Natural killer cell (primary cell): ENCODE results near the gene SPOCK1. TPM values are rescaled to one million over a fixed set of nuclear protein-coding genes. Genes with fewer than 3 reads are reported as not detected.

Experiments
- ATAC-seq, 3 donors: fragments of 150-1000 bp in 2 of 3; fragments of 200-7000 bp in 1 of 3; cut with Tn5 transposase; 1 replicate in 1 of 3; 2 replicates in 2 of 3; pipeline ENCODE4 v1.10.0; 2021; ENCODE audit warnings: mild to moderate bottlenecking in 2 of 3, moderate library complexity in 2 of 3
- DNase-seq, 2 donors: peaks; one replicate each; pipeline versions ENCODE4 v3.0.0 to v3.0.0-alpha.2; 2013 to 2021; ENCODE audit warnings: mixed read lengths in 1 of 2
- H3K27ac ChIP-seq: one replicate; pipeline ENCODE4 v1.5.1; 2013; ENCODE audit warnings: mild to moderate bottlenecking, low read length
- H3K27me3 ChIP-seq: one replicate; pipeline ENCODE4 v1.6.1; 2013; ENCODE audit warnings: low read length; ENCODE audit not compliant: control insufficient read depth, insufficient read depth
- H3K36me3 ChIP-seq: one replicate; pipeline ENCODE4 v1.6.1; 2013; ENCODE audit warnings: low read length; ENCODE audit not compliant: control insufficient read depth, insufficient read depth
- H3K4me1 ChIP-seq: one replicate; pipeline ENCODE4 v1.6.1; 2013; ENCODE audit warnings: low read length; ENCODE audit not compliant: control insufficient read depth, insufficient read depth
- H3K4me3 ChIP-seq: one replicate; pipeline ENCODE4 v1.5.1; 2013; ENCODE audit warnings: low read length
- H3K9me3 ChIP-seq: one replicate; pipeline ENCODE4 v1.6.1; 2013; ENCODE audit warnings: low read length; ENCODE audit not compliant: control insufficient read depth, insufficient read depth
- H3K27ac Mint-ChIP-seq, 2 donors: one replicate each; pipeline ENCODE4 v1.8.0; 2022; ENCODE audit warnings: mild to moderate bottlenecking in 2 of 2, mixed read lengths in 2 of 2, moderate library complexity in 1 of 2
- H3K27me3 Mint-ChIP-seq, 2 donors: one replicate each; pipeline ENCODE4 v1.8.0; 2022; ENCODE audit warnings: low read depth in 2 of 2, mixed read lengths in 2 of 2
- H3K36me3 Mint-ChIP-seq: one replicate; pipeline ENCODE4 v1.8.0; 2022; ENCODE audit warnings: mixed read lengths
- H3K4me1 Mint-ChIP-seq, 2 donors: one replicate each; pipeline ENCODE4 v1.8.0; 2022; ENCODE audit warnings: mixed read lengths in 2 of 2
- H3K4me3 Mint-ChIP-seq: one replicate; pipeline ENCODE4 v1.8.0; 2022; ENCODE audit warnings: mild to moderate bottlenecking, moderate library complexity, mixed read lengths
- H3K9me3 Mint-ChIP-seq, 2 donors: one replicate each; pipeline ENCODE4 v1.8.0; 2022; ENCODE audit warnings: mixed read lengths in 2 of 2
- WGBS: methylation state at CpG from one replicate; pipeline ENCODE4 v1.1.7; 2013; ENCODE audit warnings: missing lambda C conversion rate; ENCODE audit not compliant: insufficient coverage; 5-methylcytosine and 5-hydroxymethylcytosine counted together
- intact Hi-C: fragments of 100-400 bp; cut with micrococcal nuclease; formaldehyde crosslinking; loops from one replicate; pipeline ENCODE4 v1.14.2; 2022
- total RNA-seq, 4 donors: library from RNA; stranded (reverse); fragments of 120-200 nt in 1 of 4; gene quantifications; one replicate each; pipeline versions ENCODE4 v1.2.3 to v1.2.4, GENCODE V29; 2013 to 2022
- TF ChIP-seq, protein P1 (sequence below): fragments of 200-600 bp; IDR thresholded peaks from one replicate; pipeline ENCODE4 v1.8.0; 2022; ENCODE audit warnings: antibody characterized with exemption

Gene SPOCK1
- total RNA-seq, 3 donors from 2014 or later (not counting 1 experiment from before 2014, with no cell fraction given): 0.09 to 1.6 (median 0.61) TPM

DNA sequence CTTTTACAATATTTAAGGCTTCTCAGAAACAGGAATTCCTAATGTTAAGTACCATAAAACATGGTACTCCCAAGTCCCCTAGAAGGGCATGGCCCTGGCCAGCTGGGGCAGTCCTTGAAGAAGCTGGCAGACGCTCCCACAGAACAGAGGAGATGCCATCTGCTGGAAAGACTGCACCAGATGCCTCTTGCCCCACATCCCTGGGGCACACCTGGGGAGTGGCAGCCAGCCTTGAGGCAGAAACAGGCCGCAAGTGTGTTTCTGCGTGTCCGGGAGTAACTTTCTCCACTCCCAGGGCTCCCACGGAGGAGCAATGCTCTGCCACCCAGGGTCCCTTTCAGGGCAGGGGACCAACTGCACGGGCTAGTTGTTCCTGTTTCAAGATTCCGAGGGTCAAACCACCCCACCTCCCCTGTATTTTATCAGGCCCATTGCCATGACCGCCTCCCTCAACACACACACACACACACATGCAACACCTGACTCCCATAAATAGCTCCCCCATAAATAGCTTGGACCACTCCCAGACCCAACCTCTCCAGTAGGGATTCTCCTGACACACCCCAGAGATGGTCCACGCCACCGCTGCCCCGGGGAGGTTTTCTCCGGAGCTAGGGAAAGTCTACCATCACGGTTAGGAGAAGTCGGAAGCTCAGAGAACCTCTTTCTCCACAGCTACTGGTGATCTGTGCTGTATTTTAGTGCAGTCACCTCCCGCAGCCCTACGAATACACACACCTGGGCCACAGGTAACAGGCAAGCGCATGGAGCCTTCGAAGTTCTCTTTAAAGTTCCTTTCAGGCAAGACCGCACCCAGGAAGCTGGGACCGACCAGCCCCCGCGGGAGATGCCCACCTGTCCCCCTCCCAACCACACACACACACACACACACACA is 1.5 kb downstream of the SPOCK1 start:
- WGBS: 68% methylated on average over 22 of the region's 22 CpGs
- intact Hi-C loops: loop anchor here (10.0 kb wide), 1 partner anchor 173 kb away; no protein-coding TSS in a partner anchor

DNA sequence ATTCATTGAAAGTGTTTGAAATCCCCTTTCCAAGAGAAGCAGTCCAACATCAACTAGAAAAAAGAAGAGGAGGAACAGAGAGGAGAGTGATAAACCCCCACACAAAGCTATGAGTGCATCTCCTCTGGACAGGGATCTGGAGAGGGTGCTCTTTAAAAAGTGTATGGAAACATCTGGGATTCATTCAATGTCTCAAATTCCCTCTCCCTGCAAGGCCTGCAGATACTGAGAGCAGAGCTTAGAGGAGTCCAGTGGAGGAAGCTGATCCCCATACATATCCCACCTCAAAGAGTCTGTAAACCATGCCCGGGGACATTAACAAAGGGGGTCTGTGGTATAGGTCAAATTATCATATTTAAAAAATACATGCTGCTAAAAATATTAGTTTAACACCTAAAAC is 2.2 kb downstream of the SPOCK1 start:
- no peak for DNase-seq
- no peaks in the 10 kb centered on the region for H3K36me3 Mint-ChIP-seq
- Histone ChIP-seq H3K36me3 (no peaks in the 10 kb centered on the region), H3K4me3 (no peak overlapping the region), H3K27ac (no peak overlapping the region), H3K9me3 (no peaks in the 10 kb centered on the region), H3K27me3 (peaks cover 16% of the 10 kb centered on the region), H3K4me1 (peaks cover 5% of the 10 kb centered on the region)
- intact Hi-C loops: loop anchor here (10.0 kb wide), 1 partner anchor 172 kb away; no protein-coding TSS in a partner anchor
- H3K27me3 Mint-ChIP-seq: peaks cover 21% of the 10 kb centered on the region in 2 donors
- no peak overlapping the region for H3K27ac Mint-ChIP-seq
- no peak overlapping the region for H3K4me3 Mint-ChIP-seq
- TF ChIP-seq, protein P1, sequence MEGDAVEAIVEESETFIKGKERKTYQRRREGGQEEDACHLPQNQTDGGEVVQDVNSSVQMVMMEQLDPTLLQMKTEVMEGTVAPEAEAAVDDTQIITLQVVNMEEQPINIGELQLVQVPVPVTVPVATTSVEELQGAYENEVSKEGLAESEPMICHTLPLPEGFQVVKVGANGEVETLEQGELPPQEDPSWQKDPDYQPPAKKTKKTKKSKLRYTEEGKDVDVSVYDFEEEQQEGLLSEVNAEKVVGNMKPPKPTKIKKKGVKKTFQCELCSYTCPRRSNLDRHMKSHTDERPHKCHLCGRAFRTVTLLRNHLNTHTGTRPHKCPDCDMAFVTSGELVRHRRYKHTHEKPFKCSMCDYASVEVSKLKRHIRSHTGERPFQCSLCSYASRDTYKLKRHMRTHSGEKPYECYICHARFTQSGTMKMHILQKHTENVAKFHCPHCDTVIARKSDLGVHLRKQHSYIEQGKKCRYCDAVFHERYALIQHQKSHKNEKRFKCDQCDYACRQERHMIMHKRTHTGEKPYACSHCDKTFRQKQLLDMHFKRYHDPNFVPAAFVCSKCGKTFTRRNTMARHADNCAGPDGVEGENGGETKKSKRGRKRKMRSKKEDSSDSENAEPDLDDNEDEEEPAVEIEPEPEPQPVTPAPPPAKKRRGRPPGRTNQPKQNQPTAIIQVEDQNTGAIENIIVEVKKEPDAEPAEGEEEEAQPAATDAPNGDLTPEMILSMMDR: no peak
- no peaks in the 10 kb centered on the region for H3K9me3 Mint-ChIP-seq
- ATAC-seq: no peak
- no CpG with 5 or more reads among the region's 1 CpG for WGBS
- H3K4me1 Mint-ChIP-seq: peaks cover 0 to 5% of the 10 kb centered on the region in 2 donors

More for the DNA sequence above, 1.5 kb downstream of the SPOCK1 start:
- no peak overlapping the region for H3K4me3 Mint-ChIP-seq
- Histone ChIP-seq H3K27ac (no peak overlapping the region), H3K36me3 (no peaks in the 10 kb centered on the region), H3K4me1 (peaks cover 5% of the 10 kb centered on the region), H3K9me3 (no peaks in the 10 kb centered on the region), H3K4me3 (no peak overlapping the region), H3K27me3 (peaks cover 16% of the 10 kb centered on the region)
- ATAC-seq (no peak), DNase-seq (no peak)
- H3K9me3 Mint-ChIP-seq: no peaks in the 10 kb centered on the region
- peaks cover 0 to 5% of the 10 kb centered on the region in 2 donors for H3K4me1 Mint-ChIP-seq
- peaks cover 18 to 21% of the 10 kb centered on the region in 2 donors for H3K27me3 Mint-ChIP-seq
- H3K36me3 Mint-ChIP-seq: no peaks in the 10 kb centered on the region
- TF ChIP-seq, protein P1: no peak
- H3K27ac Mint-ChIP-seq: no peak overlapping the region

DNA sequence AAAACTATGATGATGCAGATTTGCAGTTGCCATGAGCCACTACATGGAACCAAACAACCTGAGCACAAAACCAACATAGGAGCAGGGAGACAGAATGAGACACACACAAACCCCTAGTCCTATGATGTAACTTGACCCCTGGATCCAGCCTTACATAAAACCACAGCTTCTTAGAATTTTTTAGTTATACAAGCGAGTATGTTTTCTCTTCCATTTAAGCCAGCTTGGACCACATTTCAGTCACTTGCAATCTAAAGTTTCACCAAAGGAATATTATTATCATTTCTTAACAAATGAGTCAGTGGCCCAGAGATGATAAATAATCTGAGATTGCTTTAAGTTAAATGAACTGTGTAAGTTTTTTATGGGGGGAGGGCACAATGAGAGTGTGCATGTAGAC is 6.8 kb downstream of the SPOCK1 start:
- peaks cover 13% of the 10 kb centered on the region in 2 donors for H3K27me3 Mint-ChIP-seq
- H3K9me3 ChIP-seq: no peaks in the 10 kb centered on the region
- H3K4me3 ChIP-seq: no peak overlapping the region
- 100% methylated on average over 1 of the region's 1 CpG for WGBS
- peaks cover 4% of the 10 kb centered on the region for H3K27me3 ChIP-seq
- H3K36me3 Mint-ChIP-seq: no peaks in the 10 kb centered on the region
- H3K36me3 ChIP-seq: no peaks in the 10 kb centered on the region
- no peaks in the 10 kb centered on the region for H3K4me1 ChIP-seq
- TF ChIP-seq, protein P1: no peak
- no peak for ATAC-seq
- H3K4me1 Mint-ChIP-seq: no peaks in the 10 kb centered on the region
- no peak overlapping the region for H3K4me3 Mint-ChIP-seq
- no peaks in the 10 kb centered on the region for H3K9me3 Mint-ChIP-seq
- H3K27ac ChIP-seq: no peak overlapping the region
- H3K27ac Mint-ChIP-seq: no peak overlapping the region
- DNase-seq: no peak
- intact Hi-C loops: loop anchor here (10.0 kb wide), 1 partner anchor 168 kb away; no protein-coding TSS in a partner anchor
